Measurements from ENCODE around the gene THOC2. TPM values are rescaled to one million over a fixed set of nuclear protein-coding genes. Genes with fewer than 3 reads are reported as not detected.
"Not testable (repeated sequence)": the region's sequence is repeated elsewhere in the genome, so short reads cannot be mapped to it uniquely, and the experiment has no call there.

Gene THOC2
- total RNA-seq, 4 donors from 2014 or later, result 84.5 to 139 (median 123) TPM

DNA sequence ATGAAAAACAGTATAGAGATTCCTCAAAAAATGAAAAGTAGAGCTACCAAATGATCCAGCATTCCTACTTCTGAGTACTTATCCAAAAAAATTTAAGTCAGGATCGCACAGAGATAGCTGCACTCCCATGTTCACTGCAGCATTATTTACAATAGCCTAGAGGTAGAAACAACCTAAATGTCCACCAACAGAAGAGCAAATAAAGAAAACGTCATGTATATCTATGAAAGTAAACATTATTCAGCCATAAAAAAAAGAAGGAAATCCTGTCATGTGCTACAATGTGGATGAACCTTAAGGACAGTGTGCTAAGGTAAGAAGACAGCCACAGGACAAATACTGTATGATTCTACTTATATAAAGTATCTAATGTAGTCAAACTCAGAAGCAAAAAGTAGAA lies 12.4 kb downstream of the THOC2 start:
- H3K27me3 ChIP-seq, result no peaks in the 10 kb centered on the region
- 50 to 66% methylated on average over 2 of the region's 2 CpGs for WGBS, 2 donors (ENCODE audit: low coverage in 1 of 2)
- no peak for ATAC-seq
- H3K9me3 ChIP-seq, result no peaks in the 10 kb centered on the region
- H3K4me3 ChIP-seq, result no peak overlapping the region
- TF ChIP-seq EP300 (IDR thresholded peaks at IDR 0.05), result no peak
- TF ChIP-seq POLR2AphosphoS5 (IDR thresholded peaks at IDR 0.05), result no peak
- no peak for TF ChIP-seq POLR2A (IDR thresholded peaks at IDR 0.05)
- TF ChIP-seq, protein P1, sequence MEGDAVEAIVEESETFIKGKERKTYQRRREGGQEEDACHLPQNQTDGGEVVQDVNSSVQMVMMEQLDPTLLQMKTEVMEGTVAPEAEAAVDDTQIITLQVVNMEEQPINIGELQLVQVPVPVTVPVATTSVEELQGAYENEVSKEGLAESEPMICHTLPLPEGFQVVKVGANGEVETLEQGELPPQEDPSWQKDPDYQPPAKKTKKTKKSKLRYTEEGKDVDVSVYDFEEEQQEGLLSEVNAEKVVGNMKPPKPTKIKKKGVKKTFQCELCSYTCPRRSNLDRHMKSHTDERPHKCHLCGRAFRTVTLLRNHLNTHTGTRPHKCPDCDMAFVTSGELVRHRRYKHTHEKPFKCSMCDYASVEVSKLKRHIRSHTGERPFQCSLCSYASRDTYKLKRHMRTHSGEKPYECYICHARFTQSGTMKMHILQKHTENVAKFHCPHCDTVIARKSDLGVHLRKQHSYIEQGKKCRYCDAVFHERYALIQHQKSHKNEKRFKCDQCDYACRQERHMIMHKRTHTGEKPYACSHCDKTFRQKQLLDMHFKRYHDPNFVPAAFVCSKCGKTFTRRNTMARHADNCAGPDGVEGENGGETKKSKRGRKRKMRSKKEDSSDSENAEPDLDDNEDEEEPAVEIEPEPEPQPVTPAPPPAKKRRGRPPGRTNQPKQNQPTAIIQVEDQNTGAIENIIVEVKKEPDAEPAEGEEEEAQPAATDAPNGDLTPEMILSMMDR (IDR thresholded peaks at IDR 0.05), result no peak
- H3K27ac ChIP-seq, result no peak overlapping the region
- no peaks in the 10 kb centered on the region for H3K36me3 ChIP-seq
- H3K4me1 ChIP-seq, result no peaks in the 10 kb centered on the region

DNA sequence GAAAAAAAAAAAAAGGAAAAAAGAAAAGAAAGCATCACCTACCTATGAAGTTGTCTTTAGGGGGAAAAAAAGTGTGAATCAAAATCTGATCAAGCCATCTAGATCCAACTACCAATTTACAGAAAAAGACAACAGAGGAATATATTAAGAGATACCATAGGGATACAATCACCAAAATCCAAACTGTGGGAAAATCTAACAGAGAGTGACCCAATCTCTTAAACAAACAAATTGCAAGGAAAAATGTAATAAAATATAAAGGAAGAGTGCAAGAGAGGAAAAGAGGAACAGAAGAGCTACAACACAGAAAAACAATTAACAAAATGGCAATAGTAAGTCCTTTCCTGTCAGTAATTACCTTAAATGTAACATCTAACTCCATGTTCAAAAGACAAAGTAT lies 19.0 kb downstream of the THOC2 start:
- Histone ChIP-seq H3K27me3 (no peaks in the 10 kb centered on the region), H3K4me1 (no peaks in the 10 kb centered on the region), H3K36me3 (no peaks in the 10 kb centered on the region), H3K27ac (no peak overlapping the region), H3K9me3 (no peaks in the 10 kb centered on the region), H3K4me3 (no peak overlapping the region)
- TF ChIP-seq POLR2A (IDR thresholded peaks at IDR 0.05) (no peak), EP300 (IDR thresholded peaks at IDR 0.05) (no peak), POLR2AphosphoS5 (IDR thresholded peaks at IDR 0.05) (no peak)
- TF ChIP-seq, protein P1 (IDR thresholded peaks at IDR 0.05), result no peak
- ATAC-seq, result no peak

DNA sequence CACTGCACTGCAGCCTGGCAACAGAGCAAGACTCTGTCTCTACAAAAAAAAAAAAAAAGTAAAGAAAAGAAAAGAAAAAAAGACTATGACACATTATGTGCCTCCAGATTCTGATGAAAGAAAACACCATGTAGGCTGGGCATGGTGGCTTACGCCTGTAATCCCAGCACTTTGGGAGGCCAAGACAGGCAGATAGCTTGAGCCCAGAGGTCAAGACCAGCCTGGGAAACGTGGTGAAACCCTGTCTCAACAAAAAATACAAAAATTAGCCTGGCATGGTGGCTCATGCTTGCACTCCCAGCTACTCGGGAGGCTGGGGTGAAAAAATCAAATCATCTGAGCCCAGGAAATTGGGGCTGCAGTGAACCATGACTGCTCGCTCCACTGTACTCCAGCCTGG lies 19.4 kb downstream of the THOC2 start:
- no peak for ATAC-seq
- Histone ChIP-seq H3K4me1 (no peaks in the 10 kb centered on the region), H3K27ac (no peak overlapping the region), H3K36me3 (no peaks in the 10 kb centered on the region), H3K27me3 (no peaks in the 10 kb centered on the region), H3K4me3 (no peak overlapping the region), H3K9me3 (no peaks in the 10 kb centered on the region)
- TF ChIP-seq EP300 (IDR thresholded peaks at IDR 0.05) (no peak), POLR2A (IDR thresholded peaks at IDR 0.05) (no peak), POLR2AphosphoS5 (IDR thresholded peaks at IDR 0.05) (no peak)
- TF ChIP-seq, protein P1 (IDR thresholded peaks at IDR 0.05), result no peak
- 56 to 100% methylated on average over 2 to 3 of the region's 4 CpGs for WGBS, 2 donors (ENCODE audit: low coverage in 1 of 2)

DNA sequence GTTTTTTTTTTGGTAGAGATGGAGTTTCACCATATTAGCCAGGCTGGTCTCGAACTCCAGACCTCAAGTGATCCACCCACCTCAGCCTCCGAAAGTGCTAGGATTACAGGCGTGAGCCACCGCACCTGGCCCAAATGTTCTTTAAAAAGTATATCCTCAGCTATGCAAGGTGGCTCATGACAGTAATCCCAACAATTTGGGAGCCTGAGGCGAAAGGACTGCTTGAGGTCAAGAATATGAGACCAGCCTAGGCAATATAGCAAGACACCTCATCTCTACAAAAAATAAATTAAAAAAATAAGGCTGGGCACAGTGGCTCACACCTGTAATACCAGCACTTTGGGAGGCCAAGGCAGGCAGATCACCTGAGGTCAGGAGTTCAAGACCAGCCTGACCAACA lies 21.7 kb downstream of the THOC2 start:
- H3K4me3 ChIP-seq, H3K36me3 ChIP-seq, H3K27ac ChIP-seq, H3K27me3 ChIP-seq, ATAC-seq, H3K9me3 ChIP-seq, H3K4me1 ChIP-seq: not testable (repeated sequence)
- 100% methylated on average over 3 of the region's 5 CpGs; no CpG with 5 or more reads in 1 of the 2 donors for WGBS, 2 donors (ENCODE audit: low coverage in 1 of 2)

DNA sequence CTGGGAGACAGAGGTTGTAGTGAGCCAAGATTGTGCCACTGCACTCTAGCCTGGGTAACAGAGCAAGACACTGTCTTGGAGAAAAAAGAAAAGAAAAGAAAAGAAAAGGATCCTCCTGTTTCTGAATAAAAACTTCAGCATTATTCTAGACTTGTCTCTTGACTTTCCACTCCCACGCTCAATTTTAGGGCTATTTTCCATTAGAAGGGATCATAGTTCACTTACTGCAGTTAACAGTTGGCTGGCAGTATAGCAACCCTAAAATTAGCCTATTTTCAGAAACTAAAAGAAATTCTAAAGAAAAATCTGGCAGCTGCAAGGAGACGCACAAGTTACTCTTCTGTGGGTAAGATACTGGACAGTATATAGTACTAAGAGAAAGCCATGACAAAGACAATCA lies 28.1 kb downstream of the THOC2 start:
- TF ChIP-seq EP300 (IDR thresholded peaks at IDR 0.05), result no peak
- TF ChIP-seq, protein P1 (IDR thresholded peaks at IDR 0.05), result no peak
- TF ChIP-seq POLR2A (IDR thresholded peaks at IDR 0.05), result no peak
- no peak for TF ChIP-seq POLR2AphosphoS5 (IDR thresholded peaks at IDR 0.05)
- H3K27ac ChIP-seq, result no peak overlapping the region
- H3K36me3 ChIP-seq, result no peaks in the 10 kb centered on the region
- H3K4me1 ChIP-seq, result no peaks in the 10 kb centered on the region
- H3K4me3 ChIP-seq, result no peak overlapping the region
- no peaks in the 10 kb centered on the region for H3K27me3 ChIP-seq
- ATAC-seq, result no peak
- H3K9me3 ChIP-seq, result no peaks in the 10 kb centered on the region
- 72 to 96% methylated on average over 2 of the region's 2 CpGs for WGBS, 2 donors (ENCODE audit: low coverage in 1 of 2)
